GM12874 (cell line): ENCODE data around the gene PRKAR1B.

ENCODE experiments used
- TF ChIP-seq, protein P1 (sequence below): IDR thresholded peaks from 2 replicates; pipeline ENCODE4 v1.5.1; 2011; ENCODE audit warnings: low read depth, mild to moderate bottlenecking, control low read depth, low read length, moderate library complexity; ENCODE audit not compliant: insufficient read depth

Gene PRKAR1B

DNA sequence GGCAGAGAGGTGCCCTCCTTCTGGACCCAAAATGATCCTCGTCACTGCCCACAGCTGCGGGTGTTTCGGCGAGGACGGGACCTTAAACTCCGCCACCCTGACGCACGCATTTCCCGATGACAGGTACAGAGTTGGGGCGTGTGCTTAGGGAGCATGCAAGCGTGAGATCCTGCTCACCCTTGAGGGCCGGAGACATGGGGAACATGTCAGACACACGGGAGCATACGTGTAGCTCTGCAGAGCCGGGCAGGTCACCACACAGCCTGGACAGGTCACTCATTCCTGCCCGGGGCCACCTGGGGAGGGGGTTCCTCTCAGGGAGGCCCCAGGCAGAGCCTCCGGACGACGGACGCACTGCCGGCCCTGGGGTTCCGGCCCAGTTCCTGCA lies 149.8 kb downstream of the PRKAR1B start:
- TF ChIP-seq, protein P1, sequence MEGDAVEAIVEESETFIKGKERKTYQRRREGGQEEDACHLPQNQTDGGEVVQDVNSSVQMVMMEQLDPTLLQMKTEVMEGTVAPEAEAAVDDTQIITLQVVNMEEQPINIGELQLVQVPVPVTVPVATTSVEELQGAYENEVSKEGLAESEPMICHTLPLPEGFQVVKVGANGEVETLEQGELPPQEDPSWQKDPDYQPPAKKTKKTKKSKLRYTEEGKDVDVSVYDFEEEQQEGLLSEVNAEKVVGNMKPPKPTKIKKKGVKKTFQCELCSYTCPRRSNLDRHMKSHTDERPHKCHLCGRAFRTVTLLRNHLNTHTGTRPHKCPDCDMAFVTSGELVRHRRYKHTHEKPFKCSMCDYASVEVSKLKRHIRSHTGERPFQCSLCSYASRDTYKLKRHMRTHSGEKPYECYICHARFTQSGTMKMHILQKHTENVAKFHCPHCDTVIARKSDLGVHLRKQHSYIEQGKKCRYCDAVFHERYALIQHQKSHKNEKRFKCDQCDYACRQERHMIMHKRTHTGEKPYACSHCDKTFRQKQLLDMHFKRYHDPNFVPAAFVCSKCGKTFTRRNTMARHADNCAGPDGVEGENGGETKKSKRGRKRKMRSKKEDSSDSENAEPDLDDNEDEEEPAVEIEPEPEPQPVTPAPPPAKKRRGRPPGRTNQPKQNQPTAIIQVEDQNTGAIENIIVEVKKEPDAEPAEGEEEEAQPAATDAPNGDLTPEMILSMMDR, result no peak

DNA sequence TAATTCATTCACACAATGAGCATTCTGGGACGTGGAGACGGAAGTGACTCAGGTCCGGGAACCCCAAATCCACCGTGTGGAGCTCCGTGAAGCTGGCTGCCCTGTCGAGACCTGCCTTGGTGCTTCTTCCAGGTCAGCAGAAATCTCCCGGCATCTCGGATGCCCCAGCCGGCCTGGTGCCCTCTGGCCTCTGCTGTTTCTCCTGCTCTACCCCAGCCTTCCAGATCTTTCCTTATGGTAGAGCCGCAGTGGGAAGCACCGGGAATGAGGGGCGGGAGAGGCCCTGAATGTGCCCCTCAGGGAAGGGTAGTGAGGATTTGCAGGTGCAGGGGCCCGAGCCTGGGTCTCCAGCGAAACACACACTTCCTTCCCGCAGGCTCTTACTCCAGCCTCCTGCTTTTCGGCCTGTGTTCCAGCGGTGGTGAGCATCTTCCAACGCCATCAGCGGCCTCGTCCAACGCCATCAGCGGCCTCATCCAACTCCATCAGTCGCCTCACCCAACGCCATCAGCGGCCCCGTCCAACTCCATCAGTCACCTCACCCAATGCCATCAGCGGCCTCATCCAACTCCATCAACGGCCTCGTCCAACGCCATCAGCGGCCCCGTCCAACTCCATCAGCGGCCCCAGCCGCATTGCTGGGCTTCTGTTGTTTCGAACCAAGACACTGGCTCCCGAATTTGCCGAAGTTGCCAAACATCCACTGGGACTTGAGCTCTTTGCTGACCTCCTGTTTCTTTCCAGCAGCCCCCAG lies 150.4 kb downstream of the PRKAR1B start:
- TF ChIP-seq, protein P1, result no peak

DNA sequence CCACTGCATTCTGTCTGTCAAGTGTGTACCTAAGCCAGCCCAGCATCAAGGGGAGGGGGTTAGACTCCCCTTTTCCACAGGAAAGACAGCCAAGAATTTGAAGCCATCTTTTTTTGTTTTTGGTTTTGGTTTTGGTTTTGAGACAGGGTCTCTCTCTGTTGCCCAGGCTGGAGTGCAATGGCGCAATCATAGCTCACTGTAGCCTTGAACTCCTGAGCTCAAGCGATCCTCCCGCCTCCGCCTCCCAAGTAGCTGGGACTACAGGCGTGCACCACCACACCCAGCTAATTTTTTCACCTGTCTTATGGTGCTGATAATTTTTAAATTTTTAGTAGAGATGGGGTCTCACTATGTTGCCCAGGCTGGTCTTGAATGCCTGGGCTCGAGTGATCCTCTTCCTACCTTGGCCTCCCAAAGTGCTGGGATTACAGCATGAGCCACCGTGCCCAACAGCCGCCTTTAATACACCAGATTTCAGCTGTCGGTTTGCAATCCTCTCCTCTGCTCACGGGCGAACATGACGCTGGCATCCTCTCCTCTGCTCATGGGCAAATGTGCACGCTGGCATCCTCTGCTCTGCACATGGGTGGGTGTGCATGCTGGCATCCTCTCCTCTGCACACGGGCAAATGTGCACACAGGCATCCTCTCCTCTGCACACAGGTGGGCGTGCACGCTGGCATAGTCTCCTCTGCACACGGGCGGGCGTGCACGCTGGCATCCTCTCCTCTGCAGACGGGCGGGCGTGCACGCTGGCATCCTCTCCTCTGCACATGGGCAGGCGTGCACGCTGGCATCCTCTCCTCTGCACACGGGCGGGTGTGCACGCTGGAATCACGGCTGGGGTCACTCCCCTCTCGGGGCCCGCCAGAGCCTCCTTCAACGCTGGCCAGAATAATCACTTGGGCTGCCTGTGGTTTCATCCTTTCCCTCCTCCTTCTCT lies 151.4 kb downstream of the PRKAR1B start:
- TF ChIP-seq, protein P1, result no peak

DNA sequence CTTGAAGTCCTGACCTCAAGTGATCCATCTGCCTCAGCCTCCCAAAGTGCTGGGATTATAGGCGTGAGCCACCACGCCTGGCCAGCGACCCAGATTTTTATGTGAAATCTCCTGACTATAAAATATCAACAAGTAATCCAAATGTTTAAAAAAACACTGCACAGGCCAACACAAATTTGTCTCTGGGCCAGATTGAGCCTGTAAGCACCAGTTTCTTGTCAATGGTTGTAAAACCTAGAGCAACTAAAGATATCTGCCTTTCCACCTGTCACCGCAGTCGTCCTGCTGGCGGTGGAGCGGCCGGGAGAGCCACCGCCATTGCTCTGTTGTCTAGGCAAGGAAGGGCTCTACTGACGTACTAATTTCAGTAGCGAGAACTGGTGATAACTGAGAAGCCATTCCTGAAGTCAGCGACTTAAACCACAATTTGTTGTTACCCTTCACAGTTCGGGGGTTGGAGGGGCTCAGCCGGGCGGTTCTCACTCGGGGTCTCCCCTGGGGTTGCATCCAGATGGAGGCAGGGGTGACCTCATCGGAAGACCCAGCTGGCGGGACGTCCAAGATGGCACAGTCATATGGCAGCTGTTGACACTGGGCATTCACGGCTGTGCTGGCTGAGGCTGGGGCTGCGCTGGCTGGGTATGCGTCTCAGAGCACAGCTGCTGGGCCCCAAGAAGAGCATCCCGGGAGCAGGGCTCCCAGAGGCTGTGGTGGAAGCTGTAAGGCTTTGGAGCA lies 152.3 kb downstream of the PRKAR1B start:
- TF ChIP-seq, protein P1, result no peak

DNA sequence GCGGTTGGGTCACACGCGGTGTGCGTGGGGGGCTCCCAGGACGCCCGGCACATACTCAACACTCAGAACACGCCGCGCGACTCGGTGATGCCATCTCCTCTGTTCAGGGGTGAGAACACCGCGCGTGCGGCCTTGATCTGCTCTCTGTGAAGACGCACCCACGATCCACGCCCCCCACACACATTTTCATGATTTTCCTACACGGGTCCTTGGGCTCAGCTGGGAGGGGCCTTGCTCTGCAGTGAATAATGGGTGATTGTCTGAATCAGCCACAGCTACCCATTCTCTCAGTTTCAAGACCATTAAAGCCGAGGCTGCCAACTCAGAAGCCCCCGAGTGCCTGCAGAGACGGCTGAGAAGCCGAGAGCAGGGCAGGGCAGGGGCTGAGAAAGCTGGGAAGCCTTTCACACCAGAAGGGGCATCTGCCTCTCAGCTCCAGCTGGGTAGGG lies 153.1 kb downstream of the PRKAR1B start:
- TF ChIP-seq, protein P1, result no peak

DNA sequence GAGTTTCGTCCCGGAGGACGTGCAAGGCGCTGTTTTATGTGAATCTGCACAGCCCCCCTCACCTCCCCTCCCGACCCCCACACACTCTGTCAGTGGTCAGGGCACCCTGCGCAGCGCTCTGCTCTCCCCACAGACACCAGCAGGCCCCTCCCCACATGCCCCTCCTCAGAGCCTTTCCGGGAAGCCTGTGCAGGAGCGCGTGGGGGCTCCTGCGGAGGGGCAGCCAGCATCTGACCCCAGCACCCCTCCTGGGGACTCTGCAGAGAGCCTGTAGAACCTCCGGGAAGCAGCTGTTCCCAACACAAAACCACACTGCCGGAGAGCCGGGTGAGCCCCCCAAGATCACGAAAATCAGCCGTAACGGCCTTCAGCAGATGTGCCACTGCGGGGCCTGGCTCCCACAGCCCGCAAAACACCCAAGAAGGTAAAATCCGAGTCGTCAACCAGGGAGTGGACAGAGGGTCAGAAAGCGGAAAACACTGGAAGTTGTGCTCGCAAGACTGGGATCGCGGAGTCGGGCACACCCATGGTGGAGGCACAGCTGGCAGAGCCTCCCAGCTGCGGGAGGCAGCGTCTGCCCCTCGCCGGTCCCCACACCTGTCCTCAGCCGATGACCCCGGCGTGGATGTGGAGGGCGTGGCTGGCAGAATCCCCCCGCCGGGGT lies 153.7 kb downstream of the PRKAR1B start:
- TF ChIP-seq, protein P1, result no peak
